Peyer's patch (tissue), 4 donors: Measurements from ENCODE around the gene BCR. TPM values are rescaled to one million over a fixed set of nuclear protein-coding genes. Genes with fewer than 3 reads are reported as not detected.

Source experiments
- DNase-seq, 3 donors: peaks; one replicate each; pipeline ENCODE4 v3.0.0-alpha.2; 2017 to 2019
- H3K27ac ChIP-seq, 4 donors: fragments of 200-600 bp; sonication (generic); one replicate each; pipeline ENCODE4 v1.5.1; 2016 to 2019
- H3K27me3 ChIP-seq, 2 donors: fragments of 200-600 bp; sonication (generic); one replicate each; pipeline ENCODE4 v1.5.1; 2019
- H3K36me3 ChIP-seq, 3 donors: fragments of 200-600 bp; sonication (generic); one replicate each; pipeline ENCODE4 v1.5.1; 2016 to 2019
- H3K4me1 ChIP-seq, 4 donors: fragments of 200-600 bp; sonication (generic); one replicate each; pipeline ENCODE4 v1.5.1; 2016 to 2019
- H3K4me3 ChIP-seq, 4 donors: fragments of 200-600 bp; sonication (generic); 1 replicate in 3 of 4; 2 replicates in 1 of 4; pipeline ENCODE4 v1.5.1; 2016 to 2019; ENCODE audit warnings: mild to moderate bottlenecking in 1 of 4
- H3K9me3 ChIP-seq, 4 donors: fragments of 200-600 bp; sonication (generic); one replicate each; pipeline ENCODE4 v1.5.1; 2016 to 2019; ENCODE audit warnings: mild to moderate bottlenecking in 1 of 4
- POLR2A ChIP-seq, 2 donors: fragments of 450-650 bp; IDR thresholded peaks; one replicate each; pipeline ENCODE4 v1.5.1; 2017; ENCODE audit warnings: antibody characterized with exemption in 2 of 2, mild to moderate bottlenecking in 2 of 2, moderate library complexity in 2 of 2
- total RNA-seq, 4 donors: library from RNA; depleted of rRNA; stranded (reverse); fragments of >200 nt; gene quantifications; one replicate each; pipeline ENCODE4 v1.1.0, GENCODE V29; 2016
- TF ChIP-seq, protein P1 (sequence below), 6 experiments: fragments of 450-650 bp in 4 of 6; fragments of 200-600 bp in 2 of 6; sonication (generic) in 1 of 6; IDR thresholded peaks; one replicate each; pipeline ENCODE4 v1.5.1; 2017 to 2019; ENCODE audit warnings: antibody characterized with exemption in 6 of 6, mild to moderate bottlenecking in 3 of 6, moderate library complexity in 1 of 6

Gene BCR
- total RNA-seq, 4 donors from 2014 or later, result 55.8 to 86.9 (median 66.1) TPM

DNA sequence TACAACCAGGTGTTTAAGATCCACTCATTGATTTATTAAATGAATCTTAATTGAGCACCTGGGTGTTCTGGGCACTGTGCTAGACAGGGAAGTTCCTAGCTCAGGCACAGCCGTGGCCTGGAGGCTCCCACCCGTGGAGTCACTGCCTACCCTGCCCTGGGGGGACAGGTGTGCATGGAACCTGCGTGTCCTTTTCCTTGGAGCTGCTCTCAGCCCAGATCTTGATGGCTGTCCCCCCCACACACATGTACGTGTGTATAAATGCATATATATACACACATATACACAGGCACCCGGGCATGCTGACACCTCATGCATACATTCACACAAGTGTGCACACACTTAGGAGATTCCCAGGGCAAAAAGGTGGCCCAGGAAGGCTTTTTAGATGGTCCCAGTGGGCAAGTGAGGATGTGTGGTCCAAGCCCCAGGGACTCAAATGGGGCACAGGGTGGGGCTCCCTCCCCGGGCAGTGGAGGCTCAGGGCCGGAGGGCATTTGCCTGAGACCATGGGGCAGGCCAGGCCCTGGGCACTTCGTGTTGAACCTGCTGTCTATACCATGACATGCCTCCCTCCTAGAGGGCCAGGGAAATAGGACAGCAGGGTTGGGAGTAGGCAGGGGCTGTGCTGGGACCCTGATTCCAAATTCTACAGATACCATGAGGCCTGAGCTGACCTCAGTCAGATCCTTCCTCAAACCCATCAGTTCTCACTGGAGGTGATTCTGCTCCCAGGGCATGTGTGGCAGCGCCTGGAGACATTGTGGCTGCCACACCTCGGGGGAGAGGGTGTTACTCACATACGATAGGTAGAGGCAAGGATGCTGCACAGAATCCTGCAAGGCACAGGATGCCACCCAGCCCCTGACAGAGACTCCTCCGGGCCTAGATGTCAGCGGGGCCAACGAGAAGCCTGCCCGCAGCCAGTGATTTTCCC, 77.8 kb downstream of the BCR start:
- peaks cover 0 to 36% (median 0%) of the 10 kb centered on the region in 3 donors for H3K36me3 ChIP-seq
- H3K27me3 ChIP-seq, result no peaks in the 10 kb centered on the region
- TF ChIP-seq, protein P1, sequence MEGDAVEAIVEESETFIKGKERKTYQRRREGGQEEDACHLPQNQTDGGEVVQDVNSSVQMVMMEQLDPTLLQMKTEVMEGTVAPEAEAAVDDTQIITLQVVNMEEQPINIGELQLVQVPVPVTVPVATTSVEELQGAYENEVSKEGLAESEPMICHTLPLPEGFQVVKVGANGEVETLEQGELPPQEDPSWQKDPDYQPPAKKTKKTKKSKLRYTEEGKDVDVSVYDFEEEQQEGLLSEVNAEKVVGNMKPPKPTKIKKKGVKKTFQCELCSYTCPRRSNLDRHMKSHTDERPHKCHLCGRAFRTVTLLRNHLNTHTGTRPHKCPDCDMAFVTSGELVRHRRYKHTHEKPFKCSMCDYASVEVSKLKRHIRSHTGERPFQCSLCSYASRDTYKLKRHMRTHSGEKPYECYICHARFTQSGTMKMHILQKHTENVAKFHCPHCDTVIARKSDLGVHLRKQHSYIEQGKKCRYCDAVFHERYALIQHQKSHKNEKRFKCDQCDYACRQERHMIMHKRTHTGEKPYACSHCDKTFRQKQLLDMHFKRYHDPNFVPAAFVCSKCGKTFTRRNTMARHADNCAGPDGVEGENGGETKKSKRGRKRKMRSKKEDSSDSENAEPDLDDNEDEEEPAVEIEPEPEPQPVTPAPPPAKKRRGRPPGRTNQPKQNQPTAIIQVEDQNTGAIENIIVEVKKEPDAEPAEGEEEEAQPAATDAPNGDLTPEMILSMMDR (IDR thresholded peaks at IDR 0.05), result no peak
- no peak for TF ChIP-seq POLR2A (IDR thresholded peaks at IDR 0.05)
- no peak for DNase-seq
- H3K4me3 ChIP-seq, result no peak overlapping the region
- H3K4me1 ChIP-seq, result peaks cover 0 to 20% (median 4%) of the 10 kb centered on the region in 4 donors
- H3K9me3 ChIP-seq, result no peaks in the 10 kb centered on the region
- peak overlapping the region in 2 of 4 donors; percentile 75 to 86 for H3K27ac ChIP-seq

DNA sequence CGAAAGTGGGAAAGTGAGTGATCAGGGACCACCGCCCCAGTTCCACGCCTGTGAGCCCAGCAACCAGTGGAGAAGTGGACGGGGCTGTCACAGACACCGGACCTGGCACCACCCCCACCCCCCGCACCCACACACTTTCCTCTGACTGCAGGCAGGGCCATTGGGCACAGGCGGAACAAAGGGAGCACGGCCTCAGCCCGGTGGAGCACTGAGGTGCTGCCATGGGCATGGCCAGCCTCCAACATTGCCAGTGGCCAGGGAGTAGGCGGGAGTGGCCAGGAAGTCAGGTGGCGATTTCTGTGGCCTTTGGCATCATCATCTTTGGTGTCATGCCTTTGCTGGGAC, 78.5 kb downstream of the BCR start:
- H3K36me3 ChIP-seq, result peaks cover 0 to 40% (median 0%) of the 10 kb centered on the region in 3 donors
- no peak overlapping the region for H3K27ac ChIP-seq
- H3K9me3 ChIP-seq, result no peaks in the 10 kb centered on the region
- no peak for TF ChIP-seq POLR2A (IDR thresholded peaks at IDR 0.05)
- TF ChIP-seq, protein P1 (IDR thresholded peaks at IDR 0.05), result no peak
- DNase-seq, result no peak
- no peaks in the 10 kb centered on the region for H3K27me3 ChIP-seq
- H3K4me3 ChIP-seq, result no peak overlapping the region
- peaks cover 0 to 20% (median 4%) of the 10 kb centered on the region in 4 donors for H3K4me1 ChIP-seq

DNA sequence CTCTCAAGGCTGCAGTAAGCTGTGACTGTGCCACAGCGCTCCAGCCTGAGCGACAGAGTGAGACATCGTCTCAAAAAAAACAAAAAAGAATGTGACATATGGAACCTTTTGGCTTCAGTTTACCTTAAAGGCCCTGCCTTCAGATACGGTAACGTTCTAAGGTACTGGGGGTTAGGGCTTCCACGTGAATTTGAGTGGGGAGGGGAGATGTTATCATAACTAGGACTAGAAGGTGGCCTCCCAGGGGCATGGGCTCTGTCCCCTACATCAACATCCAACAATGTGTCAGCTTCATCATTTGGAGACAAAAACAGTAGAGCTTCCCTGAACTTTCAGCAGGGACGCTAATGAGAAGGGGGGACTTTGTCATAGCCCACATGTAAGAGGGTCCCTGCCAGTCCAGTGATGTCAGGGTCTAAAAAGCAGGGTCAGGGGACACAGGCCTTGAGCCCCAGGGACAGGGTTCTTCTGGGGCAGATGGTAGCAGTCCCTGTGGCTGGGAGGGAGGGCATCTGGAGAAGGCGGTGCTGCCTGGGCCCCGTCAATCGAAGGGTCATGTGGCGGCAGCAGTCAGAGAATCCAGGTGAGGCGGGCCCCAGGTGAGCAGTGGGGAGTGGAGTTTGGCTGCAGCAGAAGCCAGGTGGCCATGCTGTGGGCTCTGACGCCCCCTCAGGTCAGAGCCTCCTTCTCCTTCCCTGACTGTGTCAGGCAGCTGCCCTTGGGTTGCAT, 79.8 kb downstream of the BCR start:
- Histone ChIP-seq H3K27ac (no peak overlapping the region), H3K4me3 (no peak overlapping the region), H3K4me1 (peaks cover 0 to 20% (median 4%) of the 10 kb centered on the region in 4 donors), H3K27me3 (no peaks in the 10 kb centered on the region), H3K9me3 (no peaks in the 10 kb centered on the region), H3K36me3 (peaks cover 0 to 38% (median 0%) of the 10 kb centered on the region in 3 donors)
- no peak for DNase-seq
- TF ChIP-seq, protein P1 (IDR thresholded peaks at IDR 0.05), result no peak
- TF ChIP-seq POLR2A (IDR thresholded peaks at IDR 0.05), result no peak

DNA sequence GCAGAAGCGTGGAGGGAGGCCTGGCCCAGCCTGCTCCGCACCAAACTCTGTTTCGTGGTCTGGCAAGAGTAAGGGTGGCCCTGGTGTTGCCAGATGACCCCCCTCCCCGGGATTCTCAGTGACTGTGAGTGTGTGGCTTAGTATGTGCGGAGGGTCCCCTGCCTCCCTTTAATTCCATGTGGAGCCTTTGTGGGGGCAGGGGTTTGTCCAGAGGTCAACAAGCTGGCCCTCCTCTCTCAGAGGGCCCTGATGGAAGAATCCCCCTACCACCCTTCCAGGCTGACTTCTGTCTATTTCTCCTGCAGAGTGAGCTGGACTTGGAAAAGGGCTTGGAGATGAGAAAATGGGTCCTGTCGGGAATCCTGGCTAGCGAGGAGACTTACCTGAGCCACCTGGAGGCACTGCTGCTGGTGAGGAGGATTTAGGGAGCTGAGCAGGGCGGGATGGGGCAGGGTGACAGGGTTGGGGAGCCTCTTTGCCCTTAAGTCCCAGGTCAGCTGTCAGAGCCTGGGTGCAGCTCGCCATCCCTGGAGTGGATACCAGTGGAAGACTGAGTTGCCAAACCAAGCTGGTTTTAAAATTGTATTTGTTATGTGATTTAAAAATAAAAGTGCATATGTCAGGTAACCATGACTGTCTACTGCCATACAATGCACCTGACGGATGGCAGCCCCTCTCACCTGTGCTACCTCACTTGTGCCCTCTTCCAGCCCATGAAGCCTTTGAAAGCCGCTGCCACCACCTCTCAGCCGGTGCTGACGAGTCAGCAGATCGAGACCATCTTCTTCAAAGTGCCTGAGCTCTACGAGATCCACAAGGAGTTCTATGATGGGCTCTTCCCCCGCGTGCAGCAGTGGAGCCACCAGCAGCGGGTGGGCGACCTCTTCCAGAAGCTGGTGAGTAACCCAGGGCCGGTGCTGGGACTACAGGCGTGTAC, 80.6 kb downstream of the BCR start:
- no peak for DNase-seq
- H3K4me3 ChIP-seq, result no peak overlapping the region
- peaks cover 0 to 18% (median 4%) of the 10 kb centered on the region in 4 donors for H3K4me1 ChIP-seq
- no peak overlapping the region for H3K27ac ChIP-seq
- TF ChIP-seq POLR2A (IDR thresholded peaks at IDR 0.05), result no peak
- TF ChIP-seq, protein P1 (IDR thresholded peaks at IDR 0.05), result no peak
- peaks cover 0 to 39% (median 0%) of the 10 kb centered on the region in 3 donors for H3K36me3 ChIP-seq
- no peaks in the 10 kb centered on the region for H3K27me3 ChIP-seq
- no peaks in the 10 kb centered on the region for H3K9me3 ChIP-seq

DNA sequence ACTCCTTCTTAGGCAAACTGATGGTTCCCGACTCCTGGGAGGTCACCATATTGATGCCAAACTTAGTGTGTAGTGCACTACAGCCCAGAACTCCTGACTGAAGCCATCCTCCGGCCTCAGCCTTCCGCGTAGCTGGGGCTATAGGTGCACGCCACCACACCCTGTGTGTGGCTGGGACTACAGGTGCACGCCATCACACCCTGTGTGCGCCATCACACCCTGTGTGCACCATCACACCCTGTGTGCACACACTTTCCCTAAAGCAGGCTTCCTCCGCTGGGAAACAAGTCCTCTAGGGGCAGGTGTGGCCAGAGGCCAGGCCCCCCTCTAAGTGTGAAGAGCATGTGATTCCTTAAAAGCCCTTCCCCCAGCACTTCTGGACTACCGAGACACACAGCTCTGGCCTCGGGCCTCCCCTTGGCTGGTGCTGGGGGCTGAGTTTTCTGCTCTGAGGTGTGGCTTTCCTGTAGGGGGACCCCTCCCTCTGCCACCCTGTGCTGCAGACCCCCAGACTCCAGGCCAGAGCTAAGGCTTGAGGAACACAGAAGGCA, 81.7 kb downstream of the BCR start:
- Histone ChIP-seq H3K36me3 (peaks cover 0 to 39% (median 0%) of the 10 kb centered on the region in 3 donors), H3K9me3 (no peaks in the 10 kb centered on the region), H3K4me3 (no peak overlapping the region), H3K27ac (no peak overlapping the region), H3K27me3 (no peaks in the 10 kb centered on the region), H3K4me1 (peaks cover 0 to 8% (median 3%) of the 10 kb centered on the region in 4 donors)
- DNase-seq, result no peak
- TF ChIP-seq POLR2A (IDR thresholded peaks at IDR 0.05), result no peak
- TF ChIP-seq, protein P1 (IDR thresholded peaks at IDR 0.05), result no peak
